H9 (cell line): ENCODE data around the gene ZCCHC3. TPM values are rescaled to one million over a fixed set of nuclear protein-coding genes. Genes with fewer than 3 reads are reported as not detected.
A peak's percentile ranks its signal among the peaks of the same experiment; 100 is the strongest.

Experiments
- DNase-seq: peaks from one replicate; pipeline ENCODE4 v3.0.0-alpha.2; 2017
- H2AFZ ChIP-seq: one replicate; pipeline ENCODE4 v1.6.1; 2013; ENCODE audit warnings: mild to moderate bottlenecking, low read length, control low read depth, moderate library complexity
- H2AK5ac ChIP-seq: 2 replicates; pipeline ENCODE4 v1.6.1; 2013; ENCODE audit warnings: low read length, control low read depth, mixed read lengths; ENCODE audit not compliant: insufficient read length
- H2BK120ac ChIP-seq: one replicate; pipeline ENCODE4 v1.6.1; 2013; ENCODE audit warnings: low read depth, mild to moderate bottlenecking, low read length, control low read depth, inconsistent platforms; ENCODE audit not compliant: poor library complexity, severe bottlenecking
- H2BK12ac ChIP-seq: 2 replicates; pipeline ENCODE4 v1.6.1; 2013; ENCODE audit warnings: low read length, control low read depth, mixed read lengths, low read depth; ENCODE audit not compliant: insufficient read length
- H2BK15ac ChIP-seq: 2 replicates; pipeline ENCODE4 v1.6.1; 2013; ENCODE audit warnings: low read depth, low read length, control low read depth
- H2BK20ac ChIP-seq: one replicate; pipeline ENCODE4 v1.6.1; 2013; ENCODE audit warnings: low read depth, mild to moderate bottlenecking, low read length, control low read depth, inconsistent platforms; ENCODE audit not compliant: poor library complexity, severe bottlenecking
- H2BK5ac ChIP-seq: 2 replicates; pipeline ENCODE4 v1.6.1; 2013; ENCODE audit warnings: low read length, control low read depth, mixed read lengths; ENCODE audit not compliant: insufficient read length
- H3K14ac ChIP-seq: 2 replicates; pipeline ENCODE4 v1.6.1; 2013; ENCODE audit warnings: low read length, control low read depth; ENCODE audit not compliant: insufficient read depth
- H3K18ac ChIP-seq: 2 replicates; pipeline ENCODE4 v1.6.1; 2013; ENCODE audit warnings: low read depth, mild to moderate bottlenecking, mixed read lengths, low read length, control low read depth; ENCODE audit not compliant: insufficient read length
- H3K23ac ChIP-seq: 2 replicates; pipeline ENCODE4 v1.6.1; 2013; ENCODE audit warnings: low read length, control low read depth, mixed read lengths, low read depth; ENCODE audit not compliant: insufficient read length
- H3K23me2 ChIP-seq: 2 replicates; pipeline ENCODE4 v1.6.1; 2013; ENCODE audit warnings: low read depth, mild to moderate bottlenecking, mixed read lengths, low read length, control low read depth; ENCODE audit not compliant: insufficient read length, poor library complexity, severe bottlenecking
- H3K27ac ChIP-seq: 2 replicates; pipeline ENCODE4 v1.5.1; 2013; ENCODE audit warnings: low read length, control low read depth, mixed read lengths, low read depth; ENCODE audit not compliant: insufficient read length
- H3K27me3 ChIP-seq: 2 replicates; pipeline ENCODE4 v1.6.1; 2013; ENCODE audit warnings: low read length, control low read depth, inconsistent platforms; ENCODE audit not compliant: insufficient read depth
- H3K4ac ChIP-seq: 2 replicates; pipeline ENCODE4 v1.6.1; 2013; ENCODE audit warnings: low read depth, mild to moderate bottlenecking, control low read depth, inconsistent platforms, low read length, moderate library complexity
- H3K4me1 ChIP-seq: 2 replicates; pipeline ENCODE4 v1.6.1; 2013; ENCODE audit warnings: low read length, control low read depth, inconsistent platforms; ENCODE audit not compliant: insufficient read depth
- H3K4me2 ChIP-seq: 2 replicates; pipeline ENCODE4 v1.6.1; 2013; ENCODE audit warnings: low read length, control low read depth, mixed read lengths; ENCODE audit not compliant: insufficient read length, insufficient read depth
- H3K56ac ChIP-seq: 2 replicates; pipeline ENCODE4 v1.6.1; 2013; ENCODE audit warnings: low read depth, mild to moderate bottlenecking, mixed read lengths, low read length, control low read depth; ENCODE audit not compliant: insufficient read length
- H3K79me1 ChIP-seq: 2 replicates; pipeline ENCODE4 v1.6.1; 2013; ENCODE audit warnings: low read depth, mild to moderate bottlenecking, moderate library complexity, low read length, control low read depth, inconsistent platforms; ENCODE audit not compliant: insufficient read depth, poor library complexity, severe bottlenecking
- H3K79me2 ChIP-seq: 2 replicates; pipeline ENCODE4 v1.6.1; 2013; ENCODE audit warnings: low read length, control low read depth, inconsistent platforms; ENCODE audit not compliant: insufficient read depth
- H3K9ac ChIP-seq: 2 replicates; pipeline ENCODE4 v1.6.1; 2013; ENCODE audit warnings: low read length, control low read depth, mixed read lengths; ENCODE audit not compliant: insufficient read length; ENCODE audit errors: extremely low read depth
- H3K9me3 ChIP-seq: one replicate; pipeline ENCODE4 v1.6.1; 2013; ENCODE audit warnings: low read depth, low read length, inconsistent platforms; ENCODE audit not compliant: control insufficient read depth
- H3T11ph ChIP-seq: one replicate; pipeline ENCODE4 v1.6.1; 2013; ENCODE audit warnings: mild to moderate bottlenecking, low read length, control low read depth, inconsistent platforms
- H4K20me1 ChIP-seq: one replicate; pipeline ENCODE4 v1.6.1; 2013; ENCODE audit not compliant: control insufficient read depth, insufficient read length, insufficient read depth
- H4K5ac ChIP-seq: 2 replicates; pipeline ENCODE4 v1.6.1; 2013; ENCODE audit warnings: low read depth, mild to moderate bottlenecking, mixed read lengths, low read length, control low read depth; ENCODE audit not compliant: insufficient read length
- H4K8ac ChIP-seq: replicated peaks from 2 replicates; pipeline ENCODE4 v1.6.1; 2013; ENCODE audit warnings: low read length, control low read depth, mixed read lengths, low read depth; ENCODE audit not compliant: insufficient read length
- H4K91ac ChIP-seq: 2 replicates; pipeline ENCODE4 v1.6.1; 2013; ENCODE audit warnings: low read depth, mild to moderate bottlenecking, moderate library complexity, mixed read lengths, low read length, control low read depth; ENCODE audit not compliant: insufficient read length
- H3K27ac Mint-ChIP-seq, 3 experiments: 2 replicates in 2 of 3; 3 replicates in 1 of 3; pipeline ENCODE4 v1.8.0; 2020 to 2021; ENCODE audit warnings: mixed read lengths in 3 of 3, mild to moderate bottlenecking in 1 of 3, moderate library complexity in 1 of 3
- H3K27me3 Mint-ChIP-seq: 2 replicates; pipeline ENCODE4 v1.8.0; 2021; ENCODE audit warnings: low read depth, mild to moderate bottlenecking, moderate library complexity, mixed read lengths
- H3K36me3 Mint-ChIP-seq, 3 experiments: 2 replicates in 2 of 3; 3 replicates in 1 of 3; pipeline ENCODE4 v1.8.0; 2020 to 2021; ENCODE audit warnings: low read depth in 3 of 3, mixed read lengths in 3 of 3; ENCODE audit not compliant: insufficient read depth in 1 of 3
- H3K4me1 Mint-ChIP-seq, 2 experiments: 2 replicates each; pipeline ENCODE4 v1.8.0; 2020; ENCODE audit warnings: mixed read lengths in 2 of 2
- H3K4me3 Mint-ChIP-seq, 2 experiments: 2 replicates in 1 of 2; 3 replicates in 1 of 2; pipeline ENCODE4 v1.8.0; 2020 to 2021; ENCODE audit warnings: mild to moderate bottlenecking in 2 of 2, mixed read lengths in 2 of 2, moderate library complexity in 1 of 2
- H3K9me3 Mint-ChIP-seq, 2 experiments: 2 replicates in 1 of 2; 3 replicates in 1 of 2; pipeline ENCODE4 v1.8.0; 2020; ENCODE audit warnings: mild to moderate bottlenecking in 2 of 2, mixed read lengths in 2 of 2, moderate library complexity in 1 of 2
- CTCF ChIP-seq: fragments of 200-600 bp; sonication (generic); conservative IDR thresholded peaks from 3 replicates; pipeline ENCODE4 v1.8.0; 2021; ENCODE audit warnings: antibody characterized with exemption, mild to moderate bottlenecking
- WGBS: extraction: QIAGEN DNeasy Blood & Tissue Kit; methylation state at CpG from one replicate; pipeline ENCODE4 v1.1.7; 2013; ENCODE audit warnings: missing lambda C conversion rate, low lambda C conversion rate, mixed read lengths; ENCODE audit not compliant: insufficient read length; ENCODE audit errors: extremely low coverage; 5-methylcytosine and 5-hydroxymethylcytosine counted together
- total RNA-seq: library from RNA; stranded (reverse); gene quantifications from 2 replicates; pipeline ENCODE4 v1.2.1, GENCODE V29; 2021

The ZCCHC3 gene
- total RNA-seq, 1 experiment from 2014 or later: 41.3 TPM

DNA sequence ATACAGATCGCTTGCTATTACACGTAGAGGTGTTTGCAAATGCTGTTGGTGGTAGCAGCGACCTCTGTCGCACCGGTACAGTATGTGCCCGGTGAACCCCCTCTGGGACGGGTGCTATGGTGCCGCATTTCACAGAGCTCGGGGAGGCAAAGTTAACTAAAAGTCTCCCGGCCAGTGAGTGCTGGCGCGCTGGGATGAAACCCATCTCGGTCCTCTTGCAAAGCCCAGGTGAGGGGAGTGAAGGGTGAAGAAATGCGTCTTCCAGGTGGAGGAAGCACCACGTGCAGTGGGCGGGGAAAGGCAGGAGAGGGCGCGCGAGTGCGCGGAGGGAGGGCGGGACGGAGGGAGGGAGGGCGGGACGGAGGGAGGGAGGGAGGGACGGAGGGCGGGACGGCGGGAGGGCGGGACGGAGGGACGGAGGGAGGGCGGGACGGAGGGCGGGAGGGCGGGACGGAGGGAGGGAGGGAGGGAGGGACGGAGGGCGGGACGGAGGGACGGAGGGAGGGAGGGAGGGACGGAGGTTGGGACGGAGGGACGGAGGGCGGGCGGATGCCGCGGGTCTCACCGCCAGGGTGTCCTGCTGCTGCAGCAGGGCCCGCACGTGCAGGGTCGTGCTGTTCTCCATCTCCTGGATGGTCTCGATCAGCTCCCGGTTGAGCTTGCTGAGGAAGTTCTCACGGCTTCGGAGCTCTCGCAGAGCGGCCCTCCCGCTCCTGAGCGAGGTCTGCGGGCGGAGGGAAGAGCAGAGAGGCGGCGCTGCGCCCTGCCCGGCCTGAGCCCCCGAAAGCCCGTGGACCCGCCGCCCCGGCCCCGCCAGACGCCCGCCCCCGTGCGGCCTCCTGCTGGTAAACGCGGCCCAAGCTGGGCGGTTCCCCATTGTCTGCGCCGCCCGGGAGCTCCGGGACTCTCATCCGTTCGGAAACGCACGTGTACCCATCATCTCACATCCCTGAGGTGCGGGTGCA, 18.5 kb upstream of the ZCCHC3 start:
- H2BK120ac ChIP-seq: no peak overlapping the region
- no peak overlapping the region for H3K23ac ChIP-seq
- WGBS: no CpG with 5 or more reads among the region's 88 CpGs
- H2AFZ ChIP-seq: no peak overlapping the region
- H3K9me3 ChIP-seq: no peaks in the 10 kb centered on the region
- no peak overlapping the region for H3K14ac ChIP-seq
- Mint-ChIP-seq H3K4me3 (peak overlapping the region; percentile 58 to 70), H3K27me3 (no peaks in the 10 kb centered on the region; the same call in 1 of the 2 replicates), H3K27ac (peak overlapping the region in 2 of 3 experiments; percentile 82 to 88; a peak in 1 of 7 replicates), H3K4me1 (peaks cover 5 to 7% of the 10 kb centered on the region in 2 experiments), H3K9me3 (peaks cover 2 to 6% of the 10 kb centered on the region in 2 experiments; a peak in 3 of 5 replicates), H3K36me3 (peaks cover 38 to 65% (median 42%) of the 10 kb centered on the region in 3 experiments)
- peak; percentile 49; the same call in 2 of the 3 replicates for TF ChIP-seq CTCF
- no peak overlapping the region for H4K5ac ChIP-seq
- no peak overlapping the region for H4K91ac ChIP-seq
- H2AK5ac ChIP-seq: no peak overlapping the region
- no peak overlapping the region for H2BK12ac ChIP-seq
- no peak overlapping the region for H3K18ac ChIP-seq
- no peak overlapping the region for H3K56ac ChIP-seq
- H2BK20ac ChIP-seq: no peak overlapping the region
- H3K4me2 ChIP-seq: peak overlapping the region; percentile 2
- H3K79me2 ChIP-seq: no peaks in the 10 kb centered on the region
- no peak overlapping the region for H3T11ph ChIP-seq
- no peak overlapping the region for H2BK15ac ChIP-seq
- H3K27me3 ChIP-seq: no peaks in the 10 kb centered on the region
- 0 out of 2 replicates have a peak, but pooled peaks cover 4% of the 10 kb centered on the region for H3K4me1 ChIP-seq
- no peaks in the 10 kb centered on the region for H3K79me1 ChIP-seq
- H3K27ac ChIP-seq: no peak overlapping the region
- no peak overlapping the region for H3K9ac ChIP-seq
- H3K23me2 ChIP-seq: no peaks in the 10 kb centered on the region
- no peak overlapping the region for H3K4ac ChIP-seq
- no peak overlapping the region for H2BK5ac ChIP-seq
- no peaks in the 10 kb centered on the region for H4K20me1 ChIP-seq
- DNase-seq: peak; percentile 81
- H4K8ac ChIP-seq: no peak overlapping the region
